A673 (cell line): Measurements from ENCODE around the gene AP2A1. TPM values are rescaled to one million over a fixed set of nuclear protein-coding genes. Genes with fewer than 3 reads are reported as not detected.

Experiments
- BruUV-seq: library from RNA; stranded (reverse); fragments of 400-500 nt; replicated peaks from 2 replicates; lab custom pipeline; 2021; lab: Mats Ljungman, UMichigan
- CTCF ChIA-PET: fragments of 300-600 bp; sonication (Branson Sonifier 250); formaldehyde crosslinking; loops from one replicate; lab custom pipeline; 2022; ENCODE audit warnings: antibody characterized with exemption; lab: Charles Lee
- POLR2A ChIA-PET: fragments of 300-600 bp; sonication (Branson Sonifier 250); formaldehyde crosslinking; loops from one replicate; lab custom pipeline; 2022; ENCODE audit warnings: antibody characterized with exemption; ENCODE audit not compliant: low non-redundant PET; lab: Charles Lee
- DNase-seq: peaks from one replicate; pipeline ENCODE4 v3.0.0-alpha.2; 2015; ENCODE audit warnings: low spot score
- H3K27ac ChIP-seq: fragments of 200-600 bp; sonication (generic); 2 replicates; pipeline ENCODE4 v1.5.1; 2016; ENCODE audit warnings: mixed run types, low read depth, mild to moderate bottlenecking, mixed read lengths, antibody characterized with exemption, low read length; ENCODE audit not compliant: poor library complexity, severe bottlenecking
- H3K27me3 ChIP-seq: fragments of 200-600 bp; sonication (generic); replicated peaks from 2 replicates; pipeline ENCODE4 v1.6.1; 2017; ENCODE audit warnings: mixed run types, low read depth, mild to moderate bottlenecking, mixed read lengths, antibody characterized with exemption, low read length; ENCODE audit not compliant: insufficient read depth, poor library complexity
- H3K36me3 ChIP-seq: fragments of 200-600 bp; sonication (generic); 2 replicates; pipeline ENCODE4 v1.6.1; 2016; ENCODE audit warnings: mixed run types, mild to moderate bottlenecking, mixed read lengths, antibody characterized with exemption, low read length; ENCODE audit not compliant: insufficient read depth, poor library complexity, severe bottlenecking
- H3K4me1 ChIP-seq: fragments of 200-600 bp; sonication (generic); 2 replicates; pipeline ENCODE4 v1.6.1; 2017; ENCODE audit warnings: mixed run types, mild to moderate bottlenecking, mixed read lengths, antibody characterized with exemption, low read length; ENCODE audit not compliant: insufficient read depth, poor library complexity, severe bottlenecking
- H3K4me3 ChIP-seq: fragments of 200-600 bp; sonication (generic); 2 replicates; pipeline ENCODE4 v1.5.1; 2016; ENCODE audit warnings: low read depth, mixed run types, mild to moderate bottlenecking, mixed read lengths, low read length; ENCODE audit not compliant: poor library complexity, severe bottlenecking
- H3K9me3 ChIP-seq: fragments of 200-600 bp; sonication (generic); 2 replicates; pipeline ENCODE4 v1.6.1; 2016; ENCODE audit warnings: mixed run types, low read depth, mild to moderate bottlenecking, mixed read lengths, antibody characterized with exemption, low read length; ENCODE audit not compliant: poor library complexity, severe bottlenecking
- EZH2 ChIP-seq: fragments of 200-600 bp; sonication (generic); IDR thresholded peaks from 2 replicates; pipeline ENCODE4 v1.6.1; 2017; ENCODE audit warnings: borderline replicate concordance, low read depth, mild to moderate bottlenecking, mixed read lengths, antibody characterized with exemption, low read length; ENCODE audit not compliant: poor library complexity, severe bottlenecking
- intact Hi-C: fragments of 100-400 bp; cut with micrococcal nuclease; formaldehyde crosslinking; loops from one replicate; pipeline ENCODE4 v1.10.0; 2022; ENCODE audit not compliant: unreplicated experiment
- total RNA-seq: library from RNA; stranded (reverse); gene quantifications from 2 replicates; pipeline ENCODE4 v1.2.3, GENCODE V29; 2021
- TF ChIP-seq, protein P1 (sequence below): fragments of 300-800, 200-600 bp; sonication (generic); conservative IDR thresholded peaks from 2 replicates; pipeline ENCODE4 v1.5.1; 2017; ENCODE audit warnings: low read depth, mild to moderate bottlenecking, antibody characterized with exemption, low read length, moderate library complexity, mixed read lengths

AP2A1 gene
- total RNA-seq, 1 experiment from 2014 or later, result 80.1 TPM

DNA sequence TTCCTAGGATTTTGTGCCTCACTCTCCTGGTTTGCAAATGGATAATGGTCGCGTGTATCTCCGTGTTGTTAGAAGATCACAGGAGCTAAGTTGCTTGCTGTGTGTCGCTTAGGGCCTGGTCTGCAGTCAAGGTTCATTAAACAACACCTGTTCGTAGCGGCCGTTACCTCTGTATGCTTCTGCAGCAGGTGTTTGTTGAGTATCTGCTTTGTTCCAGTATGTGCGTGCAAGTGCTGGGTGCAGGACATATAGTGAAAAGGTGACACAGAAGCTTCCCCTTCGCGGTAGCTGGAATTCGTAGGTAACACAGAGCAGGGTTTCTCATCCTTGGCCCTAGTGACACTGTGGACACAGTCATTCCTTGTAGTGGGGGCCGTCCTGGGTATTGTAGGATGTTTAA, 56.7 kb downstream of the AP2A1 start:
- DNase-seq, result no peak
- H3K4me3 ChIP-seq, result no peak overlapping the region
- H3K36me3 ChIP-seq, result peaks cover 28% of the 10 kb centered on the region
- H3K27me3 ChIP-seq, result no peaks in the 10 kb centered on the region
- no peak overlapping the region for H3K27ac ChIP-seq
- ChIA-PET CTCF (no interaction called here), POLR2A (no interaction called here)
- peaks cover 5% of the 10 kb centered on the region for H3K4me1 ChIP-seq
- intact Hi-C loops, result no loop called here
- no TSS peak for BruUV-seq
- no peaks in the 10 kb centered on the region for H3K9me3 ChIP-seq
- TF ChIP-seq, protein P1, sequence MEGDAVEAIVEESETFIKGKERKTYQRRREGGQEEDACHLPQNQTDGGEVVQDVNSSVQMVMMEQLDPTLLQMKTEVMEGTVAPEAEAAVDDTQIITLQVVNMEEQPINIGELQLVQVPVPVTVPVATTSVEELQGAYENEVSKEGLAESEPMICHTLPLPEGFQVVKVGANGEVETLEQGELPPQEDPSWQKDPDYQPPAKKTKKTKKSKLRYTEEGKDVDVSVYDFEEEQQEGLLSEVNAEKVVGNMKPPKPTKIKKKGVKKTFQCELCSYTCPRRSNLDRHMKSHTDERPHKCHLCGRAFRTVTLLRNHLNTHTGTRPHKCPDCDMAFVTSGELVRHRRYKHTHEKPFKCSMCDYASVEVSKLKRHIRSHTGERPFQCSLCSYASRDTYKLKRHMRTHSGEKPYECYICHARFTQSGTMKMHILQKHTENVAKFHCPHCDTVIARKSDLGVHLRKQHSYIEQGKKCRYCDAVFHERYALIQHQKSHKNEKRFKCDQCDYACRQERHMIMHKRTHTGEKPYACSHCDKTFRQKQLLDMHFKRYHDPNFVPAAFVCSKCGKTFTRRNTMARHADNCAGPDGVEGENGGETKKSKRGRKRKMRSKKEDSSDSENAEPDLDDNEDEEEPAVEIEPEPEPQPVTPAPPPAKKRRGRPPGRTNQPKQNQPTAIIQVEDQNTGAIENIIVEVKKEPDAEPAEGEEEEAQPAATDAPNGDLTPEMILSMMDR, result no peak
- no peak for TF ChIP-seq EZH2

GRCh38 chr19:49824662-49825061, 57.9 kb downstream of the AP2A1 start:
- ChIA-PET CTCF (no interaction called here), POLR2A (no interaction called here)
- no peak for DNase-seq
- Histone ChIP-seq H3K4me3 (no peak overlapping the region), H3K36me3 (peaks cover 28% of the 10 kb centered on the region), H3K9me3 (no peaks in the 10 kb centered on the region), H3K4me1 (no peaks in the 10 kb centered on the region), H3K27me3 (no peaks in the 10 kb centered on the region), H3K27ac (no peak overlapping the region)
- intact Hi-C loops, result no loop called here
- BruUV-seq, result no TSS peak
- TF ChIP-seq EZH2, result no peak
- TF ChIP-seq, protein P1, result no peak

DNA sequence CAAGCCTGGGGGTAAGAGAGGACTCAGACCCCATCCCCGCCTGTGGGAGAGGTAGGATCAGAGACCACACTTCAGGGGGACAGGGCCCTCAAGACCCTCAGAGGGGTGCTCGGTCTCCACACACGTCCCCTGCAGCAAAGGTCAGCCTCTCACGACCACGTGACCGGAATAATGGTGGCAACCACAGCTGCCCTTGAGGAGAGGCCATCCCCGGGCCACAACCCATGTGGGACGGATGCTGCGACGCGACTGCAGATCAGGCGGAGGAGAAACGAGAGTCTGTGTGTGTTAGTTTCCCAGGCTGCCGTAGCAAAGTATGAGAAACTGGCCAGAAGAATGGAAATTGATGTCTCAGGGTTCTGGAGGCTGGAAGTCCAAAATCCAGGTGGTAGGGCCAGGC, 60.2 kb downstream of the AP2A1 start:
- intact Hi-C loops, result no loop called here
- CTCF ChIA-PET, result no interaction called here
- peaks cover 39% of the 10 kb centered on the region for H3K36me3 ChIP-seq
- H3K27me3 ChIP-seq, result no peaks in the 10 kb centered on the region
- H3K4me1 ChIP-seq, result no peaks in the 10 kb centered on the region
- no peak for DNase-seq
- POLR2A ChIA-PET, result no interaction called here
- BruUV-seq, result no TSS peak
- H3K4me3 ChIP-seq, result no peak overlapping the region
- TF ChIP-seq, protein P1, result no peak
- TF ChIP-seq EZH2, result no peak
- H3K9me3 ChIP-seq, result no peaks in the 10 kb centered on the region
- H3K27ac ChIP-seq, result no peak overlapping the region
